Stomach (tissue), 9 donors: ENCODE measurements around the gene MRPL18. TPM values are rescaled to one million over a fixed set of nuclear protein-coding genes. Genes with fewer than 3 reads are reported as not detected.

Experiments
- DNase-seq, 2 donors: peaks; one replicate each; pipeline versions ENCODE4 v3.0.0 to v3.0.0-alpha.2; 2013 to 2019
- H3K27ac ChIP-seq, 5 donors: fragments of 200-600 bp in 4 of 5; sonication (generic) in 4 of 5; one replicate each; pipeline ENCODE4 v1.5.1; 2013 to 2019; ENCODE audit warnings: mild to moderate bottlenecking in 1 of 5, moderate library complexity in 1 of 5
- H3K27me3 ChIP-seq, 3 donors: fragments of 200-600 bp; sonication (generic); one replicate each; pipeline ENCODE4 v1.5.1; 2017 to 2019; ENCODE audit warnings: mixed run types in 1 of 3
- H3K36me3 ChIP-seq, 4 donors: fragments of 200-600 bp; sonication (generic); 1 replicate in 3 of 4; 2 replicates in 1 of 4; pipeline ENCODE4 v1.5.1; 2016 to 2019
- H3K4me1 ChIP-seq, 4 donors: fragments of 200-600 bp; sonication (generic); one replicate each; pipeline ENCODE4 v1.5.1; 2016 to 2019
- H3K4me3 ChIP-seq, 4 donors: fragments of 200-600 bp; sonication (generic) in 3 of 4; one replicate each; pipeline ENCODE4 v1.5.1; 2016 to 2019; ENCODE audit warnings: mild to moderate bottlenecking in 1 of 4
- H3K9me3 ChIP-seq, 4 donors: fragments of 200-600 bp; sonication (generic); one replicate each; pipeline ENCODE4 v1.5.1; 2016 to 2019
- EP300 ChIP-seq: sonication (generic); formaldehyde crosslinking; IDR thresholded peaks from one replicate; pipeline ENCODE4 v1.6.1; 2017; ENCODE audit warnings: antibody characterized with exemption
- POLR2A ChIP-seq, 4 donors: fragments of 450-650 bp; IDR thresholded peaks; one replicate each; pipeline ENCODE4 v1.6.1; 2016; ENCODE audit warnings: antibody characterized with exemption in 4 of 4, control low read depth in 2 of 4, mild to moderate bottlenecking in 1 of 4, moderate library complexity in 1 of 4
- POLR2AphosphoS5 ChIP-seq, 3 donors: sonication (generic); formaldehyde crosslinking; IDR thresholded peaks; one replicate each; pipeline ENCODE4 v1.6.1; 2016; ENCODE audit warnings: antibody characterized with exemption in 3 of 3
- WGBS, 5 donors: extraction: QIAGEN DNeasy Blood & Tissue Kit in 3 of 5; methylation state at CpG; one replicate each; pipeline versions ENCODE4 v1.1.5 to v1.1.7; 2013 to 2018; 5-methylcytosine and 5-hydroxymethylcytosine counted together
- intact Hi-C: fragments of 100-400 bp; cut with DNase I; formaldehyde crosslinking; loops from one replicate; pipeline ENCODE4 v1.15.1; 2023; ENCODE audit warnings: low total_unique reads
- polyA plus RNA-seq, 3 donors: library from polyadenylated mRNA; stranded (reverse); fragments of 200-250 nt; gene quantifications; one replicate each; pipeline ENCODE4 v1.2.3, GENCODE V29; 2013
- total RNA-seq, 5 donors: library from RNA; depleted of rRNA; stranded (reverse); fragments of >200 nt; gene quantifications; one replicate each; pipeline versions ENCODE4 v1.1.0 to v1.2.3, GENCODE V29; 2014 to 2016
- TF ChIP-seq, protein P1 (sequence below), 7 experiments: fragments of 450-650 bp in 4 of 7; fragments of 200-600 bp in 3 of 7; sonication (generic) in 3 of 7; IDR thresholded peaks; one replicate each; pipeline ENCODE4 v1.5.1; 2016 to 2019; ENCODE audit warnings: antibody characterized with exemption in 7 of 7, control low read depth in 2 of 7, mild to moderate bottlenecking in 1 of 7
- donor health status: healthy with polysubstance abuse.
- donor health status: Bipolar disorder and iron deficiency.
- donor health status: healthy.

The MRPL18 gene
- total and polyA plus RNA-seq, 8 donors, result 3.6 to 105 (median 67.3) TPM

DNA sequence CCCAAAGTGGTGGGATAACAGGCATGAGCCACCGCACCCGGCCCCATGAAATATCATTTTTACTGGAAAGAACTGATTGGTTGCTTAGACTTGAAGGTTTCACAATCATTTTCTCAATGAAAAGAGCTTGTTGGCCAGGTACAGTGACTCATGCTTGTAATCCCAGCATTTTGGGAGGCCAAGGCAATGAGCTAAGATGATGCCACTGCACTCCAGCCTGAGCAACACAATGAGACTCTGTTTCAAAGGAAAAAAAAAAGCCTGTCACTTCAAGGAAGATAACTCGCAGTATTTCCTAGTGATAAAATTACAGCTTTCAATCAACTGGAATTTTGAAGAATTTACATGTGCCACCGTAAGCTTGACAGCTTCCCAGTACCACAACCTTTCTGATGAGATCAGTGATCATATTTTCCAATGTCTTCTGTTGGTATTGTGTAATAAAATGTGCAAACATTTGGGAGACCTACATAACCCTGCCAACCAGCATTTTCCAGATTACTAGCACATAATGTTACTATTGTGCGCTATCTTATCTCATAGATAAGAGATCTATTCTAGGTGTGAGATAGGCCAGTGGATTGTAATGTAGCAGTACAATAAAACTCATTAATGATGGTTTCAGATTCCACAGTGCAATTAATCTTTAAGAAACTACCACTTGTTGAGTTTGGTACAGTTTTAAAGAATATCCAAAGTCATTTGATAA is 17.0 kb downstream of the MRPL18 start:
- DNase-seq, result peak in 1 of 2 donors; percentile 26
- peak in 1 of 3 donors; percentile 25 for TF ChIP-seq POLR2AphosphoS5 (IDR thresholded peaks at IDR 0.05)
- TF ChIP-seq, protein P1, sequence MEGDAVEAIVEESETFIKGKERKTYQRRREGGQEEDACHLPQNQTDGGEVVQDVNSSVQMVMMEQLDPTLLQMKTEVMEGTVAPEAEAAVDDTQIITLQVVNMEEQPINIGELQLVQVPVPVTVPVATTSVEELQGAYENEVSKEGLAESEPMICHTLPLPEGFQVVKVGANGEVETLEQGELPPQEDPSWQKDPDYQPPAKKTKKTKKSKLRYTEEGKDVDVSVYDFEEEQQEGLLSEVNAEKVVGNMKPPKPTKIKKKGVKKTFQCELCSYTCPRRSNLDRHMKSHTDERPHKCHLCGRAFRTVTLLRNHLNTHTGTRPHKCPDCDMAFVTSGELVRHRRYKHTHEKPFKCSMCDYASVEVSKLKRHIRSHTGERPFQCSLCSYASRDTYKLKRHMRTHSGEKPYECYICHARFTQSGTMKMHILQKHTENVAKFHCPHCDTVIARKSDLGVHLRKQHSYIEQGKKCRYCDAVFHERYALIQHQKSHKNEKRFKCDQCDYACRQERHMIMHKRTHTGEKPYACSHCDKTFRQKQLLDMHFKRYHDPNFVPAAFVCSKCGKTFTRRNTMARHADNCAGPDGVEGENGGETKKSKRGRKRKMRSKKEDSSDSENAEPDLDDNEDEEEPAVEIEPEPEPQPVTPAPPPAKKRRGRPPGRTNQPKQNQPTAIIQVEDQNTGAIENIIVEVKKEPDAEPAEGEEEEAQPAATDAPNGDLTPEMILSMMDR (IDR thresholded peaks at IDR 0.05), result no peak
- TF ChIP-seq POLR2A (IDR thresholded peaks at IDR 0.05), result no peak
- H3K27ac ChIP-seq, result peak overlapping the region in 1 of 5 donors; percentile 3
- H3K4me1 ChIP-seq, result peaks cover 0 to 15% (median 0%) of the 10 kb centered on the region in 4 donors
- peaks cover 0 to 4% (median 0%) of the 10 kb centered on the region in 4 donors for H3K36me3 ChIP-seq
- no peaks in the 10 kb centered on the region for H3K27me3 ChIP-seq
- intact Hi-C loops, result no loop called here
- H3K9me3 ChIP-seq, result no peaks in the 10 kb centered on the region
- 46 to 73% (median 54%) methylated on average over 5 of the region's 5 CpGs for WGBS, 5 donors
- H3K4me3 ChIP-seq, result no peak overlapping the region

DNA sequence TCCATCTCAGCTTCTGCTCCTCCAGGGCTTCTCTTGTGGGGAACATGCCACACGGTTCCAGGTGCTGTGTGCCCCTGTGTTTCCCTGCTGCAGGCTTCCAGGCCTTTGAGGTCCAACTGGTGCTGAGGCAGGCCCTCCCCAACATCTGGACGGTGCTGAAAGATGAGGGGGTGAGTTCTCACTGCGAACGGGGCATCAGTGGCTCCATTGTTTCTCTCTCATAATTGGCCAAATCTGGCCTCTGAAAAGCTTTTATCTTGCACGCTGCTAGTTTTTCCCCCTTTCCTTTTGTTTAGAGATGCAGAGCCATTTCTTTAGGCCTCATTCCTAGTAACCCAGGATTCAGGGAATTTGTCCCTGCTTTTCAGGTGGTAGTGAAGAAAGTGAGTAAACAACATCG is 18.4 kb downstream of the MRPL18 start:
- Histone ChIP-seq H3K9me3 (no peaks in the 10 kb centered on the region), H3K27me3 (no peaks in the 10 kb centered on the region), H3K36me3 (peaks cover 0 to 4% (median 0%) of the 10 kb centered on the region in 4 donors), H3K4me3 (no peak overlapping the region), H3K27ac (no peak overlapping the region), H3K4me1 (peaks cover 0 to 15% (median 0%) of the 10 kb centered on the region in 4 donors)
- TF ChIP-seq, protein P1 (IDR thresholded peaks at IDR 0.05), result no peak
- TF ChIP-seq EP300, result no peak
- no peak for DNase-seq
- intact Hi-C loops, result no loop called here
- 81 to 90% (median 85%) methylated on average over 6 of the region's 6 CpGs for WGBS, 5 donors

DNA sequence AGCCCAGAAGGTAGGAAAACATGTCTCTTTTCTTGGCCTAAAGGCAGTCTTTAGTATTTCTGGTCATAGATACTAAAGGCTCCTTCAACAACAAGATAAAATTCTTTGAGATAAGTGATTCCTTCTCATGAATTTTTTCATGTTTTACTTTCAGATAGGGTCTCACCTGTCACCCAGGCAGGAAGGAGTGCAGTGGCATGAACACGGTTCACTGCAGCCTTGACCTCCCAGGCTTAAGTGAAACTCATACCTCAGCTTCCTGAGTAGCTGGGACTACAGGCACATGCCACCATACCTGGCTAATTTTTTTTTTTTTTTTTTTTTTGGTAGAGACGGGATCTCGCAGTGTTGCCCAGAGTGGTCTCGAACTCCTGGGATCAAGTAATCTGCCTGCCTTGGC is 18.9 kb downstream of the MRPL18 start:
- DNase-seq, result no peak
- Histone ChIP-seq H3K4me3 (no peak overlapping the region), H3K27me3 (no peaks in the 10 kb centered on the region), H3K4me1 (peaks cover 0 to 15% (median 0%) of the 10 kb centered on the region in 4 donors), H3K27ac (no peak overlapping the region), H3K9me3 (no peaks in the 10 kb centered on the region), H3K36me3 (peaks cover 0 to 4% (median 0%) of the 10 kb centered on the region in 4 donors)
- 84 to 93% (median 89%) methylated on average over 4 of the region's 4 CpGs for WGBS, 5 donors
- TF ChIP-seq POLR2AphosphoS5 (IDR thresholded peaks at IDR 0.05) (no peak), EP300 (no peak), POLR2A (IDR thresholded peaks at IDR 0.05) (no peak)
- TF ChIP-seq, protein P1 (IDR thresholded peaks at IDR 0.05), result no peak
- intact Hi-C loops, result no loop called here

DNA sequence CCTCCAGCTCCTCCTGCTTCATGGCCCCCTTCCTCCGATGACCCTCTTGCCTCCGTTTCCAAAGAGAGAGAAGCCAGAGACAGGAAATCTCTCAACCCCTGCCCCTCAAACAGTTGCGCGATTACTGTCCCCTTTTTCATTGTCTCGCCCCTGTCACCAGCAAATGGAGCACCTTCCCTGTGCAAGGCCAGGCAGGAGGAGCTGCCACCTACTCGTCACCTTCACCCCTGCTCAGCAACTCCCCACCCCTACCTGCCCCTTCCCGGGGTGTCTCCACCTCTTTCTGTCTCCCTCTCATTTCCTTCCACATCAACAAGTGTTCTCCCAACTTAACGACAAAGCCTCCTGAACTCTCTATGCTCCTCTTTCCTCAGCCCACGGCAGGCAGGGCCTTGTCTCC is 23.5 kb downstream of the MRPL18 start:
- H3K4me3 ChIP-seq, result no peak overlapping the region
- H3K4me1 ChIP-seq, result peaks cover 0 to 13% (median 6%) of the 10 kb centered on the region in 4 donors
- WGBS, 5 donors, result 80 to 95% (median 86%) methylated on average over 9 of the region's 9 CpGs
- no peaks in the 10 kb centered on the region for H3K9me3 ChIP-seq
- DNase-seq, result no peak
- no peak for TF ChIP-seq EP300
- TF ChIP-seq, protein P1 (IDR thresholded peaks at IDR 0.05), result no peak
- no peak for TF ChIP-seq POLR2A (IDR thresholded peaks at IDR 0.05)
- no peak for TF ChIP-seq POLR2AphosphoS5 (IDR thresholded peaks at IDR 0.05)
- no peaks in the 10 kb centered on the region for H3K36me3 ChIP-seq
- intact Hi-C loops, result no loop called here
- no peaks in the 10 kb centered on the region for H3K27me3 ChIP-seq
- H3K27ac ChIP-seq, result no peak overlapping the region
